Mononuclear cell (primary cell): ENCODE results near the gene GDPD5. TPM values are rescaled to one million over a fixed set of nuclear protein-coding genes. Genes with fewer than 3 reads are reported as not detected.
"Not testable (repeated sequence)": the region's sequence is repeated elsewhere in the genome, so short reads cannot be mapped to it uniquely, and the experiment has no call there.

Experiments used
- H3K27me3 ChIP-seq: 2 replicates; pipeline ENCODE4 v1.6.0; 2011; ENCODE audit warnings: low read length, control low read depth; ENCODE audit not compliant: insufficient read depth
- H3K4me1 ChIP-seq: 2 replicates; pipeline ENCODE4 v1.5.1; 2011; ENCODE audit warnings: mild to moderate bottlenecking, low read length, control low read depth; ENCODE audit not compliant: insufficient read depth
- H3K4me3 ChIP-seq: 2 replicates; pipeline ENCODE4 v1.5.1; 2011; ENCODE audit warnings: mild to moderate bottlenecking, low read length, moderate library complexity
- H3K9me3 ChIP-seq: 2 replicates; pipeline ENCODE4 v1.5.1; 2011; ENCODE audit warnings: low read depth, mild to moderate bottlenecking, control low read depth, low read length
- total RNA-seq: library from RNA; depleted of rRNA; stranded (reverse); fragments of >200 nt; gene quantifications from one replicate; pipeline ENCODE4 v1.2.3, GENCODE V29; 2012

The GDPD5 gene
- total RNA-seq, 1 donor = 14.5 TPM

- no peaks in the 10 kb centered on the region for H3K9me3 ChIP-seq
- H3K27me3 ChIP-seq = peaks cover 19% of the 10 kb centered on the region
- no peak overlapping the region for H3K4me3 ChIP-seq
- H3K4me1 ChIP-seq = peaks cover under 1% of the 10 kb centered on the region
These were observed 101.3 kb downstream of the GDPD5 start for GRCh38 chr11:75424396-75424795.

- H3K9me3 ChIP-seq = no peaks in the 10 kb centered on the region
- no peaks in the 10 kb centered on the region for H3K4me1 ChIP-seq
- peaks cover 12% of the 10 kb centered on the region for H3K27me3 ChIP-seq
- H3K4me3 ChIP-seq = no peak overlapping the region
These were observed 102.0 kb downstream of the GDPD5 start for GRCh38 chr11:75423721-75424120.

DNA sequence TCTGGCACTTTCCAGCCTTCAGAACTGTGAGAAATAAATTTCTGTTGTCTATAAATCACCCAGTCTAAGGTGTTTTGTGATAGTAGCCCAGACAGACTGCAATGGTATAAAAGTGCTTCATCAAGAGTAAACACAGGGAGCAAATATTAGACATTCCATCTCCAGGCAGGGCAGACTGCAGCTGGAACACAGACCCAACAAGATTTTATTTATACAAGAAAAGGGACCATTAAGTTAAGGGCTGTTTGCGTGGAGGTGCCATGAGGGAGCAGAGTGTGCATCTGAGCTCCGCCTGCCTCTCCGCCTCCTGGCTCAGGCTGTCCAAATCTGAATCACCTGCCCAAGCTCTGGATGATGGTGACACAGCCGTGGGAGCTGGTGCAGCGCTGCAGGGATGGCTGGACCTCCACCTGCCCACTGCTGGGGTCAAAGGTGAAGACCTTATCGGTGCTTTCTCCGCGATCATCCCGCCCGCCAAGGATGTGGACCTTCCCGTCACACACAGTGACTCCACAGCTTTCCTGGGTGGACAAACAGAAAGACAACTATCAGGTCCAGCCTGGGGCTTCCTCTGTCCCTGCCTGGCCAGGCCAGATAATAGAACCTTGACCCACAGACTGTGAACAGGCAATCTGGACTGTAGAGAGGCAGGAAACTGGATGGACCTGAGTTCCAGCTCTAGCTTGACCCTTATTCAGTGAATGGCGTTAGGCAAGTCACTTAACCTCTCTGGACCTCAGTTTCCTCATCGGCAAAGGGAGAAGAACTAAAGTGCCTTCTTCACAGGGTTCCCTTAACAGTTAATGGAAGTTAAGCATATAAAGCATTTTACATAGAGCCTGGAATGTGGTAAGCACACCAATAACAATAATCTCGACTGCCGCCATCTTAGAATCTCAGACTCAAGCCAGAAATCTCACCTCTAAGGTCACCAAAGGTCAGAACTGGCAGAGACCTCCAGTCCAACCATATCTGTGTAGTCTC is 103.2 kb downstream of the GDPD5 start:
- Histone ChIP-seq H3K4me1 (no peaks in the 10 kb centered on the region), H3K4me3 (no peak overlapping the region), H3K9me3 (no peaks in the 10 kb centered on the region), H3K27me3 (peaks cover under 1% of the 10 kb centered on the region)

- H3K9me3 ChIP-seq = no peaks in the 10 kb centered on the region
- H3K4me3 ChIP-seq = no peak overlapping the region
- H3K27me3 ChIP-seq = no peaks in the 10 kb centered on the region
- no peaks in the 10 kb centered on the region for H3K4me1 ChIP-seq
These were observed 103.9 kb downstream of the GDPD5 start for GRCh38 chr11:75421902-75422247.

DNA sequence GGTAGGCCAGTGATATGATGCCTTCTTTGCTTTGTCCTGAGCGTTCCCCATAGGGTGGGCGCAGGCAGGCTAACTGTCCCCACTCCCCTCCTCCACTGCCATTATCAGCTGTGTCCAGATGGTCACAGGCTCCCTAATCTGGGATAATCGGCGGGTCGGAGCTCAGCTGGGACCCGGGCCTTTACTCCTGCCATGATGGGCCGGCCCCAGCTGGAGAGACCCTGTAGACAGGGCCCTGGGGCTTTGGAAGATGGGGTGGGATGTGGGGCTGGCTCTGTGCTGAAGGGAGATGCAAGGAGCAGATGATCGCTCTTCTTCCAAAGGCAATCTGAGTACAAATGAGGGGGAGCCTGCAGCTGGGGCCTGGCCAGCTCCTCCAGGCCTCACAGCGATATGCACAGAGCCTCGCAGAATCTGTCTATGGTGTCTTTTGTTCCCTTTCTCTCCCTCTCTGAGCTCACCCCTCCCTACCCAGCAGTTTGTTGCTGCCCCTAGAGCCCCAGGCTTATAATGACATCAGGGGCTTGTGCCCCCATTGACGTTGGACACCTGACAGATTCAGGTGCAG is 104.6 kb downstream of the GDPD5 start:
- Histone ChIP-seq H3K9me3 (no peaks in the 10 kb centered on the region), H3K27me3 (no peaks in the 10 kb centered on the region), H3K4me1 (no peaks in the 10 kb centered on the region), H3K4me3 (no peak overlapping the region)

GRCh38 chr11:75420224-75421034 is 105.3 kb downstream of the GDPD5 start:
- H3K4me3 ChIP-seq = no peak overlapping the region
- no peaks in the 10 kb centered on the region for H3K4me1 ChIP-seq
- H3K27me3 ChIP-seq = no peaks in the 10 kb centered on the region
- no peaks in the 10 kb centered on the region for H3K9me3 ChIP-seq

GRCh38 chr11:75413864-75414263 is 111.9 kb downstream of the GDPD5 start:
- Histone ChIP-seq H3K4me3 (no peak overlapping the region), H3K9me3 (no peaks in the 10 kb centered on the region), H3K27me3 (no peaks in the 10 kb centered on the region), H3K4me1 (no peaks in the 10 kb centered on the region)

DNA sequence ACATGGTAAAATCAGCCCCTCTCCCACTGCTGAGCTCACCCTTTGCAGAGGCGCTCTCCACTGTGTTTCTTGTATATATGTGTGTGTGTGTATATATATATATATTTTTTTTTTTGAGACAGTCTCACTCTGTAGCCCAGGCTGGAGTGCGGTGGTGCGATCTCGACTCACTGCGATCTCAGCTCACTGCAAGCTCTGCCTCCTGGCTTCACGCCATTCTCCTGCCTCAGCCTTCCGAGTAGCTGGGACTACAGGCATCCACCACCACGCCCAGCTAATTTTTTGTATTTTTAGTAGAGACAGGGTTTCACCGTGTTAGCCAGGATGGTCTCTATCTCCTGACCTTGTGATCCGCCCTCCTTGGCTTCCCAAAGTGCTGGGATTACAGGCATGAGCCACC is 112.6 kb downstream of the GDPD5 start:
- H3K9me3 ChIP-seq = not testable (repeated sequence)

DNA sequence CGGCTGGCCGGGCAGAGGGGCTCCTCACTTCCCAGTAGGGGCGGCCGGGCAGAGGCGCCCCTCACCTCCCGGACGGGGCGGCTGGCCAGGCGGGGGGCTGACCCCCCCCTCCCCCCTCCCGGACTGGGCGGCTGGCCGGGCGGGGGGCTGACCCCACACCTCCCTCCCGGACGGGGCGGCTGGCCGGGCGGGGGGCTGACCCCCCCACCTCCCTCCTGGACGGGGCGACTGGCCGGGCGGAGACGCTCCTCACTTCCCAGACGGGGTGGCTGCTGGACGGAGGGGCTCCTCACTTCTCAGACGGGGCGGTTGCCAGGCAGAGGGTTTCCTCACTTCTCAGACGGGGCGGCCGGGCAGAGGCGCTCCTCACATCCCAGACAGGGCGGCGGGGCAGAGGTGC is 115.8 kb downstream of the GDPD5 start:
- H3K27me3 ChIP-seq, H3K9me3 ChIP-seq, H3K4me1 ChIP-seq, H3K4me3 ChIP-seq: not testable (repeated sequence)

More for the DNA sequence above, 112.6 kb downstream of the GDPD5 start:
- H3K27me3 ChIP-seq, H3K4me1 ChIP-seq, H3K4me3 ChIP-seq: not testable (repeated sequence)

DNA sequence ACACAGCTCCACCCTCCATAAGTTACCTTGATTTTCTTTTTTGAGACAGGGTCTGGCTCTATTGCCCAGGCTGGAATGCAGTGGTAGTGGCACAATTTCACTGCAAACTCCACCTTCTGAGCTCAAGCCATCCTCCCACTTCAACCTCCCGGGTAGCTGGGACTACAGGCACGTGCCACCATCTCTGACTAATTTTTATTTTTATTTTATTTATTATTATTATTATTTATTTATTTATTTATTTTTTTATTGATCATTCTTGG is 116.9 kb downstream of the GDPD5 start:
- no peaks in the 10 kb centered on the region for H3K4me1 ChIP-seq
- H3K9me3 ChIP-seq = no peaks in the 10 kb centered on the region
- no peak overlapping the region for H3K4me3 ChIP-seq
- H3K27me3 ChIP-seq = no peaks in the 10 kb centered on the region

DNA sequence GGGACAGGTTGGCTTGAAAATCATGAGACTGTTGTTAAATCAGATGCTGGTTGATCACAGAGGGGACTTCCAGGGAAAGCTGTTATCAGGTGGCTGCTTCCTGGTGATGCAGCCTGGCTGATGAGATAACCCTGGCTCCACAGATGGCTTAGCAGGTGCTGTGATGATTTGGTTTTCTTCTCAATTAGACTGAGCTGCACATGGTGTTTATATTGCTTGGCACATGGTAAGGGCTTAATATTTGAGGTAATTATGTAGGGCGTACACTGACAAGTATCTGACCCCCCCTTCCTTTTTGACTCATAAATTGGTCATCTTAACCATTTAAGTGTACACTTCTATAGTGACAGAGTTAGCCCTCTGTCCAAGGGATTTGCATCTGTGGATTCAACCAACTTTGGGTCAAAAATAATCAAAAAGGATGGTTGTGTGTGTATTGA is 119.4 kb downstream of the GDPD5 start:
- Histone ChIP-seq H3K27me3 (no peaks in the 10 kb centered on the region), H3K4me1 (peaks cover 20% of the 10 kb centered on the region), H3K4me3 (no peak overlapping the region), H3K9me3 (no peaks in the 10 kb centered on the region)

DNA sequence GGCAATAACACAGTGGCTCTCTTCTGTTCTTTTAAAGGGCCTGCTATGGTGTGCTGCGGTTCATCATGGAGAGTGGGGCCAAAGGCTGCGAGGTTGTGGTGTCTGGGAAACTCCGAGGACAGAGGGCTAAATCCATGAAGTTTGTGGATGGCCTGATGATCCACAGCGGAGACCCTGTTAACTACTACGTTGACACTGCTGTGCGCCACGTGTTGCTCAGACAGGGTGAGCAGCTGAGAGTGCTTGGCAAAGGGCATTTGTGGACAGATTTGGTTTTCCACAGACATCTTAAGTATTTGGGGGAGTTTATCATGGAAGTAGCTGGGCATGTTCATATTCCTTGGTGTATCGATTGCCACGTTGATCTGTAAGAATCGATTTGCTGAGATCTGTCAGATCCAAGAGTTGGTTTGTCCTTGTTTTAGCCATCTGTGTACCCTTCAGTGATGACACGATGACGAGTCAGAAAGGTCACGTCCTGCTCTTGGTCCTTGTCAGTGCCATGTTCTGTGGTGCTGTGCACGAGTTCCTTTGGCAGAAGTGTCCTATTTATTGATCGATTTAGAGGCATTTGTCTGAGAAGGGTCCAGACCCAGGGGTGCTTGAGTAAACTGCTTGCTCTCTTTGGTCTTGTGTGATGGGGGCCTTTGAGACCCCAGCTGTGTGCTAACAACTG is 121.6 kb downstream of the GDPD5 start:
- Histone ChIP-seq H3K4me1 (peaks cover 33% of the 10 kb centered on the region), H3K4me3 (no peak overlapping the region), H3K27me3 (no peaks in the 10 kb centered on the region), H3K9me3 (no peaks in the 10 kb centered on the region)

DNA sequence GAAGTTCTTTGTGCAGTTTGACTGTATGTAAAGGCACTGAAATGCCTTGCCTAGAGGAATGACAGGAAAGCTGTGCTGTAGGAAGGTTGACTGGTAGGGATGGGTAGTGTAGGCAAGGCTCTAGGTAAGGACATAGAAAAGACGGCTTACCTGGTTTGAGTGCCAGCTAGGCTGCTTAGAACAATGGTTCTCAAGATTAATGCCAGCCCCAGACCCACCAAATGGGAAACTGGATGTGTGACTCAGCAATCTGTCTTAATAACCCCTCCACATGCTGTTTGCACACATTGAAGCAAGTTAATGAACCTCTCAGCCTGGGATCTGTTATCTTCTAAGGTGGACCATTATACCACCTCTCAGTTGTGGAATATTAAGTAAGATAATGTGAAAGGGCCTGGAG is 122.7 kb downstream of the GDPD5 start:
- no peaks in the 10 kb centered on the region for H3K27me3 ChIP-seq
- peaks cover 33% of the 10 kb centered on the region for H3K4me1 ChIP-seq
- H3K4me3 ChIP-seq = no peak overlapping the region
- no peaks in the 10 kb centered on the region for H3K9me3 ChIP-seq

DNA sequence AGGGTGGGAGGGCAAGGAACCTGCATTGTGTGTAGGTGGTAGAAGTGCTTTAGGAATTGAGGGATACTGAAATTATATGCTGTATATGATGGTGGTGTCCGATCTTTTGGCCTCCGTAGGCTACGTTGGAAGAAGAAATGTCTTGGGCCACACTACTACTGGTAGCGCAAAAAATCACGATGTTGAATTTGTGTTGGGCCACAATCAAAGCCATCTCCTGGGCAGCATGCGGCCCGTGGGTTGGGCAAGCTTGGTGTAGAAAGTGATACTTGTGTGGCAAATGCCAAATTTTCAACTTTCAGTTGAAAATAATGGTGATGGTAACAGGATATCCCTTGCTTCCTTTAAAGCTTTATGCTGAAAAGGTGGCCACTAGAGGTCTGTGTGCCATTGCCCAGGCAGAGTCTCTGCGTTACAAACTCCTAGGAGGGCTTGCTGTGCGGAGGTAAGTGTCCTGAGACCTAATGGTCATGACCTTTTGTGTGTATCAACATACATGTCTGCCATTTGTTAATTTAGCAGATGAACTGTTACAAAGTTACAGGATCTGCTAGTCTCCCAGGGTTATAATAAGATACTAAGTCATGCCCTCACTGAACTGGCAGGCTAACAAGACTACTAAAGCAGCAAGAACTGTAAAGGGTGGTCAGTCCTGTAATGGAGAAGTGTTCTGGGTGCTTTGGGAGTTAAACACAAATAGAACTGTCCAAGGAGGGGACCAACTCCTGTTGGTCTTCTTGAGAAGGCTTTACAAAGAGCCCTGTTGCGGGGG is 123.6 kb downstream of the GDPD5 start:
- Histone ChIP-seq H3K4me3 (no peak overlapping the region), H3K4me1 (peaks cover 33% of the 10 kb centered on the region), H3K27me3 (no peaks in the 10 kb centered on the region), H3K9me3 (no peaks in the 10 kb centered on the region)
